Measurements from ENCODE around the gene SLCO2A1. TPM values are rescaled to one million over a fixed set of nuclear protein-coding genes. Genes with fewer than 3 reads are reported as not detected.

The SLCO2A1 gene
- total and polyA plus RNA-seq, 2 of the 4 experiments (the other 2 are of a cell fraction): under 0.01 to 1.5 TPM

DNA sequence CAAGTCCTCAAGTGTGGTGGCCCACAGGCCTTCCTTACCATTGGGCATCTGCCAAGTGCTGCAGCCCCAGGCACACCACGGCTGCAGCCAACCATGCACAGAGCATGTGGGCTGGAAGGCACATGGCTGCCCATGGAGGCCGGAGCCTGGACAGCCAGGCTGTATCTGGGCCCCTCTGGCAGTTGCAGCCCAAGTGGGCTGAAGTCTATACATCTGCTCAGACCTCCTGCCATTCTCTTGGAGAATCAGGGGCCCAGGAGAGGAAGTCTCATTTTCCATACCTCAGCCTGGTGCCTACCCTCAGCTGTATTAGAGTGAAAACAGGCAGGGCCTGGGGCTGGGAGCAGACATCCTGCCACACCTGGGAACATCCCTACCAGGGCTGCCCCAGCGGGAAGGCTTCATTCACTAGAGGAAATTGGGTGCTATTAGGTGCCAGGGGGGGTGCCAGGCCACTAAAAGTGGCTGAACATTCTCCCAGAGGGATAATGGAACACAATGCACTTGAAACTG lies 48.0 kb upstream of the SLCO2A1 start:
- no peak overlapping the region for H2BK120ac ChIP-seq (ENCODE audit: low read depth, low read length)
- H2AK5ac ChIP-seq (ENCODE audit: low read depth, low read length): no peak overlapping the region
- H3K4me1 ChIP-seq (ENCODE audit: control insufficient read depth, insufficient read depth, low read length): peaks cover 5% of the 10 kb centered on the region
- no peaks in the 10 kb centered on the region for H4K20me1 ChIP-seq (ENCODE audit: insufficient read depth, low read length)
- in situ Hi-C loops (cut with MboI; ENCODE audit: low sequenced_read_pairs) (no loop called here), intact Hi-C loops (cut with micrococcal nuclease) (no loop called here), dilution Hi-C loops (cut with HindIII; ENCODE audit: low sequenced_read_pairs, unreplicated experiment) (no loop called here)
- no peak overlapping the region for H2AK9ac ChIP-seq (replicated peaks; ENCODE audit: low read depth, low read length, poor library complexity)
- H4K91ac ChIP-seq (ENCODE audit: insufficient read depth, low read depth, low read length): no peak overlapping the region
- H3K23ac ChIP-seq (ENCODE audit: low read depth, low read length): no peak overlapping the region
- H4K5ac ChIP-seq (ENCODE audit: low read depth, low read length): no peak overlapping the region
- H4K8ac ChIP-seq (ENCODE audit: low read depth in 2 of 2, low read length in 2 of 2): no peak overlapping the region
- no TSS peak for BruUV-seq (replicated peaks)
- no peaks in the 10 kb centered on the region; the same call in 1 of the 2 replicates for H3K9me1 ChIP-seq (ENCODE audit: insufficient read depth, low read length)
- H3K18ac ChIP-seq (ENCODE audit: low read depth, low read length): no peak overlapping the region
- CTCF ChIA-PET: no interaction called here
- H3K27ac ChIP-seq (ENCODE audit: insufficient read depth, low read length): no peak overlapping the region
- POLR2A ChIA-PET (ENCODE audit: unreplicated experiment): no interaction called here
- no peak overlapping the region for H3K56ac ChIP-seq (ENCODE audit: extremely low read depth, insufficient read depth, low read length)
- no peak for TF ChIP-seq NFE2L2 (IDR thresholded peaks at IDR 0.05; ENCODE audit: low read depth, low read length)
- TF ChIP-seq RAD21 (IDR thresholded peaks at IDR 0.05; ENCODE audit: low read length): no peak
- no peak for TF ChIP-seq MAFK (IDR thresholded peaks at IDR 0.05; ENCODE audit: low read depth, low read length)
- TF ChIP-seq, protein P1, sequence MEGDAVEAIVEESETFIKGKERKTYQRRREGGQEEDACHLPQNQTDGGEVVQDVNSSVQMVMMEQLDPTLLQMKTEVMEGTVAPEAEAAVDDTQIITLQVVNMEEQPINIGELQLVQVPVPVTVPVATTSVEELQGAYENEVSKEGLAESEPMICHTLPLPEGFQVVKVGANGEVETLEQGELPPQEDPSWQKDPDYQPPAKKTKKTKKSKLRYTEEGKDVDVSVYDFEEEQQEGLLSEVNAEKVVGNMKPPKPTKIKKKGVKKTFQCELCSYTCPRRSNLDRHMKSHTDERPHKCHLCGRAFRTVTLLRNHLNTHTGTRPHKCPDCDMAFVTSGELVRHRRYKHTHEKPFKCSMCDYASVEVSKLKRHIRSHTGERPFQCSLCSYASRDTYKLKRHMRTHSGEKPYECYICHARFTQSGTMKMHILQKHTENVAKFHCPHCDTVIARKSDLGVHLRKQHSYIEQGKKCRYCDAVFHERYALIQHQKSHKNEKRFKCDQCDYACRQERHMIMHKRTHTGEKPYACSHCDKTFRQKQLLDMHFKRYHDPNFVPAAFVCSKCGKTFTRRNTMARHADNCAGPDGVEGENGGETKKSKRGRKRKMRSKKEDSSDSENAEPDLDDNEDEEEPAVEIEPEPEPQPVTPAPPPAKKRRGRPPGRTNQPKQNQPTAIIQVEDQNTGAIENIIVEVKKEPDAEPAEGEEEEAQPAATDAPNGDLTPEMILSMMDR (conservative IDR thresholded peaks at IDR 0.05; ENCODE audit: low read depth, low read length): no peak
- TF ChIP-seq POLR2A (IDR thresholded peaks at IDR 0.05; ENCODE audit: low read depth, low read length): no peak
- TF ChIP-seq BHLHE40 (IDR thresholded peaks at IDR 0.05; ENCODE audit: low read depth, low read length): no peak
- no peak overlapping the region for H3K4ac ChIP-seq (ENCODE audit: low read depth, low read length)
- H2BK5ac ChIP-seq (ENCODE audit: low read depth, low read length, poor library complexity, severe bottlenecking): no peak overlapping the region
- no peaks in the 10 kb centered on the region; the same call in 1 of the 2 replicates for H3K27me3 ChIP-seq (ENCODE audit: control insufficient read depth, insufficient read depth, low read length)
- 83% methylated on average over 1 of the region's 3 CpGs; no CpG with 5 or more reads in 1 of the 2 experiments for WGBS, 2 experiments (ENCODE audit: extremely low coverage in 2 of 2, insufficient read length in 1 of 2)
- no peak overlapping the region for H2BK20ac ChIP-seq (ENCODE audit: low read depth, low read length)
- no peak overlapping the region for H3K4me2 ChIP-seq (ENCODE audit: low read depth, low read length)
- DNase-seq (no peak), ATAC-seq (ENCODE audit: low read depth) (no peak)
- no peaks in the 10 kb centered on the region for H3K36me3 ChIP-seq (ENCODE audit: control insufficient read depth, insufficient read depth, low read length)
- H2AFZ ChIP-seq (replicated peaks; ENCODE audit: low read length, poor library complexity): no peak overlapping the region
- no peak overlapping the region for H3K4me3 ChIP-seq (ENCODE audit: insufficient read depth, low read depth, low read length)
- no peak overlapping the region for H2BK15ac ChIP-seq (ENCODE audit: low read depth, low read length)
- H3K79me1 ChIP-seq (ENCODE audit: low read depth in 1 of 2, low read length in 2 of 2): no peaks in the 10 kb centered on the region
- H3K9me3 ChIP-seq (ENCODE audit: control insufficient read depth, insufficient read depth, low read length): peaks cover 6% of the 10 kb centered on the region
- no peak overlapping the region for H3K14ac ChIP-seq (replicated peaks; ENCODE audit: low read depth, low read length)
- H3K9ac ChIP-seq (ENCODE audit: low read depth, low read length): no peak overlapping the region
